GM12878 (cell line): ENCODE measurements around the gene HES7. TPM values are rescaled to one million over a fixed set of nuclear protein-coding genes. Genes with fewer than 3 reads are reported as not detected.

Experiments
- ATAC-seq: fragments of 200-7000 bp; cut with Tn5 transposase; 3 replicates; pipeline ENCODE4 v1.9.1; 2020; ENCODE audit warnings: mild to moderate bottlenecking, moderate library complexity
- BruUV-seq: library from RNA; stranded (reverse); fragments of 400-500 nt; replicated peaks from 2 replicates; lab custom pipeline; 2021; lab: Mats Ljungman, UMichigan
- CTCF ChIA-PET: fragments of 300-600 bp; sonication (Branson Sonifier 250); formaldehyde crosslinking; extraction: SDS; loops from one replicate; lab custom pipeline; 2021; ENCODE audit warnings: inconsistent platforms; lab: Yijun Ruan, JAX
- POLR2A ChIA-PET: fragments of 350-600 bp; formaldehyde crosslinking; extraction: SDS; loops from one replicate; lab custom pipeline; 2021; ENCODE audit warnings: inconsistent platforms; lab: Charles Lee
- RAD21 ChIA-PET: fragments of 300-600 bp; sonication (Branson Sonifier 250); formaldehyde crosslinking; loops from one replicate; lab custom pipeline; 2023; ENCODE audit warnings: antibody characterized with exemption; ENCODE audit not compliant: unreplicated experiment; lab: Charles Lee
- SMC1A ChIA-PET: fragments of 300-600 bp; sonication (Branson Sonifier 250); formaldehyde crosslinking; loops from one replicate; lab custom pipeline; 2023; ENCODE audit not compliant: unreplicated experiment, uncharacterized antibody; lab: Charles Lee
- DNase-seq: peaks from one replicate; pipeline ENCODE4 v3.0.0-alpha.2; 2011; ENCODE audit warnings: low read depth, low spot score
- FAIRE-seq: peaks from 3 replicates; lab custom pipeline; 2011; peaks lifted over from hg19 to GRCh38; lab: Jason Lieb, UNC
- H2AFZ ChIP-seq: 2 replicates; pipeline ENCODE4 v1.6.0; 2011; ENCODE audit warnings: low read depth, low read length, control low read depth; ENCODE audit not compliant: control insufficient read depth
- H3K27ac ChIP-seq: 2 replicates; pipeline ENCODE4 v1.5.1; 2011; ENCODE audit warnings: control low read depth; ENCODE audit not compliant: control insufficient read depth, insufficient read depth
- H3K27me3 ChIP-seq, 2 experiments: replicated peaks in 1 of 2; 2 replicates each; pipeline versions ENCODE4 v1.6.0 to v1.6.1; 2011; ENCODE audit warnings: low read length in 1 of 2; ENCODE audit not compliant: control insufficient read depth in 2 of 2, insufficient read depth in 2 of 2
- H3K36me3 ChIP-seq, 2 experiments: 2 replicates each; pipeline ENCODE4 v1.5.1; 2011; ENCODE audit warnings: low read length in 1 of 2; ENCODE audit not compliant: control insufficient read depth in 2 of 2, insufficient read depth in 2 of 2
- H3K4me1 ChIP-seq: 2 replicates; pipeline ENCODE4 v1.6.1; 2011; ENCODE audit warnings: mild to moderate bottlenecking, low read length, moderate library complexity, mixed read lengths; ENCODE audit not compliant: control insufficient read depth, insufficient read depth
- H3K4me2 ChIP-seq: 2 replicates; pipeline ENCODE4 v1.6.0; 2011; ENCODE audit warnings: control low read depth; ENCODE audit not compliant: control insufficient read depth, insufficient read depth
- H3K4me3 ChIP-seq: fragments of 200-600 bp; sonication (generic); 2 replicates; pipeline ENCODE4 v1.5.1; 2016
- H3K79me2 ChIP-seq: 2 replicates; pipeline ENCODE4 v1.6.0; 2011; ENCODE audit warnings: low read length; ENCODE audit not compliant: control insufficient read depth, insufficient read depth
- H3K9ac ChIP-seq: 2 replicates; pipeline ENCODE4 v1.8.0; 2011; ENCODE audit warnings: low read length, control low read depth, mixed read lengths; ENCODE audit not compliant: control insufficient read depth, insufficient read depth
- H3K9me3 ChIP-seq: replicated peaks from 3 replicates; pipeline ENCODE4 v1.5.1; 2011; ENCODE audit warnings: mild to moderate bottlenecking, low read length; ENCODE audit not compliant: control insufficient read depth, insufficient read depth
- H4K20me1 ChIP-seq: 2 replicates; pipeline ENCODE4 v1.6.0; 2011; ENCODE audit not compliant: control insufficient read depth, insufficient read depth
- BCL11A ChIP-seq: IDR thresholded peaks from 2 replicates; pipeline ENCODE4 v1.6.1; 2011; ENCODE audit warnings: low read depth, low read length
- CBX3 ChIP-seq: fragments of 200-600 bp; sonication (generic); IDR thresholded peaks from 2 replicates; pipeline ENCODE4 v1.6.1; 2016; ENCODE audit warnings: low read depth, borderline replicate concordance
- CHD4 ChIP-seq: fragments of 200-600 bp; sonication (generic); IDR thresholded peaks from 2 replicates; pipeline ENCODE4 v1.6.1; 2016; ENCODE audit warnings: mild to moderate bottlenecking
- ESRRA ChIP-seq: IDR thresholded peaks from 2 replicates; pipeline ENCODE4 v1.6.1; 2012; ENCODE audit warnings: mild to moderate bottlenecking, low read length, improper control_type of control experiment
- MYC ChIP-seq: IDR thresholded peaks from 2 replicates; pipeline ENCODE4 v1.6.1; 2011; ENCODE audit warnings: mild to moderate bottlenecking, low read length, moderate library complexity, inconsistent platforms; ENCODE audit not compliant: insufficient read depth, insufficient replicate concordance, insufficient read length, severe bottlenecking
- NBN ChIP-seq: fragments of 450-650 bp; IDR thresholded peaks from 2 replicates; pipeline ENCODE4 v1.6.1; 2016
- PAX5 ChIP-seq: IDR thresholded peaks from 2 replicates; pipeline ENCODE4 v1.6.1; 2011; ENCODE audit warnings: low read depth, low read length, borderline replicate concordance
- PML ChIP-seq: IDR thresholded peaks from 2 replicates; pipeline ENCODE4 v1.6.1; 2012; ENCODE audit warnings: low read length, inconsistent platforms
- RUNX3 ChIP-seq: IDR thresholded peaks from 2 replicates; pipeline ENCODE4 v1.6.1; 2012; ENCODE audit warnings: low read length, inconsistent platforms
- SREBF2 ChIP-seq: IDR thresholded peaks from 2 replicates; pipeline ENCODE4 v1.6.1; 2012; ENCODE audit warnings: mild to moderate bottlenecking, low read length
- TCF7 ChIP-seq: IDR thresholded peaks from 2 replicates; pipeline ENCODE4 v1.6.1; 2014; ENCODE audit warnings: antibody characterized with exemption, borderline replicate concordance
- WGBS: methylation state at CpG from one replicate; pipeline ENCODE4 v1.1.6; 2016; ENCODE audit warnings: low lambda C conversion rate; ENCODE audit not compliant: insufficient replicate concordance, insufficient coverage; ENCODE audit errors: missing lambda C conversion rate; 5-methylcytosine and 5-hydroxymethylcytosine counted together
- in situ Hi-C: fragments of 300-500 bp; cut with MboI; formaldehyde crosslinking; loops from 9 replicates; pipeline ENCODE4 v1.14.3; 2018; ENCODE audit warnings: mixed read lengths
- intact Hi-C: fragments of 100-400 bp; cut with micrococcal nuclease; formaldehyde crosslinking; loops from one replicate; pipeline ENCODE4 v1.14.2; 2022; ENCODE audit not compliant: unreplicated experiment
- polyA plus RNA-seq, 11 experiments: library from polyadenylated mRNA; depleted of rRNA in 4 of 11; unstranded in 6 of 11; stranded (reverse) in 5 of 11; fragments of >200 nt; fragmentation: Nextera tagmentation in 4 of 11; fragmentation: Illumina TruSeq in 1 of 11; extraction: Ambion mirVana in 4 of 11; extraction: Trizol in 1 of 11; gene quantifications; 1 replicate in 1 of 11; 2 replicates in 10 of 11; pipeline versions ENCODE4 v1.2.1 to v1.2.3, GENCODE V29; 2011 to 2016; ENCODE audit warnings: inconsistent platforms in 2 of 11, missing spikeins in 2 of 11, low read depth in 1 of 11
- total RNA-seq, 4 experiments: library from RNA; depleted of rRNA in 3 of 4; stranded (reverse); fragments of >200 nt in 3 of 4; fragmentation: Illumina TruSeq in 1 of 4; extraction: Trizol in 1 of 4; gene quantifications; 2 replicates each; pipeline versions ENCODE4 v1.2.1 to v1.2.3, GENCODE V29; 2013 to 2021
- TF ChIP-seq, protein P1 (sequence below): fragments of 150-350 bp; IDR thresholded peaks from 2 replicates; pipeline ENCODE4 v1.6.1; 2016; ENCODE audit warnings: low read depth, low read length
- TF ChIP-seq, protein P2 (sequence below): IDR thresholded peaks from 2 replicates; pipeline ENCODE4 v1.6.1; 2011; ENCODE audit warnings: low read depth, mild to moderate bottlenecking, low read length, moderate library complexity, borderline replicate concordance; ENCODE audit errors: extremely low read depth
- TF ChIP-seq, protein P3 (sequence below): fragments of 450-650 bp; IDR thresholded peaks from 2 replicates; pipeline ENCODE4 v1.6.1; 2016; ENCODE audit warnings: mild to moderate bottlenecking, moderate library complexity, borderline replicate concordance

HES7 gene
- total and polyA plus RNA-seq, 10 of the 15 experiments (the other 5 are each of a cell fraction or from before 2014, with no cell fraction given) = 0.07 to 1.3 (median 0.63) TPM; not detected in 4

DNA sequence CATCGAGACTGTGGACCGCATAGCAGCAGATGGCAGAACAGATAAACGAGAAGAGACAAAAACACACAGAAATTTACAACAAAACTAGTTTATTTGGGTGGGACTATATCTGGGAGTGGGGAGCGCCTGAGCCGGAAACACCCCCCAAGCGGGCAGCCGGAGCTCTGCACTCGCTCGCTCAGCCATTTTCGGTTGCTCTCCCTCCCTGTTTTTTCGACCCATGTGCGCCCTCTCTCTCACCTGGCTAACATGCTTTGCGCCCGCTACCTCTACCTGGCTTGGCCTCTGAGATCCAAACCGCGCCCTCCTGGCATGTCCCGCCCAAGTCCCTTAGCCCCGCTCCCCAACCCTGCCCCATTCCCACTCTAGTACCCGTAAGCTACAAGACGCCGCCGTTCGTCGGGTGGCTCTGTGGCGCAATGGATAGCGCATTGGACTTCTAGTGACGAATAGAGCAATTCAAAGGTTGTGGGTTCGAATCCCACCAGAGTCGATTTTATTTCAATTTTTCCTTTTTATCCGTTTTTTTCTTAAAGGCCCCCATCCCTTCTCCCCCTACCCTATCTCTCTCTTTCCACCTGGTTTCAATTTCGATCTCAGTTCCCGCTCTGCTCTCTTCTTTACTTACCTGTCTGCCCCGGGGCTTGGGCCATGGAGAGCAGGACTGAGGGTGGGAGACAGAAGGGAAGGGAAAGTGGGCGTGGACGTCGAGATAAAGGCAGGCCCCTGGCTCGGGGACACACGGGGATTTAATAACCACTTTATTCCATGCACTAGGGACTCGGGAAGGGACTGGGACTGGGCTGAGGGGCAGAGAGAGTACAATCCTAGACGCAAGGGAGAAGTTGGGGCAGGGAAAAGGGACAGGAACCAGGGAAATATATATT is 3.1 kb downstream of the HES7 start:
- Histone ChIP-seq H3K4me2 (peak overlapping the region; percentile 94), H2AFZ (peak overlapping the region; percentile 39; the same call in 1 of the 2 replicates), H3K9ac (peak overlapping the region; percentile 51), H4K20me1 (no peaks in the 10 kb centered on the region), H3K27me3 (peaks cover 5 to 11% of the 10 kb centered on the region in 2 experiments), H3K36me3 (no peaks in the 10 kb centered on the region), H3K27ac (peak overlapping the region; percentile 64), H3K9me3 (no peaks in the 10 kb centered on the region), H3K79me2 (no peaks in the 10 kb centered on the region), H3K4me3 (peak overlapping the region; percentile 69), H3K4me1 (peaks cover 39% of the 10 kb centered on the region)
- BruUV-seq = no TSS peak
- ATAC-seq (peak; percentile 8), DNase-seq (peak; percentile 63), FAIRE-seq (no peak)
- ChIA-PET SMC1A (interaction anchor here (0.6 to 3.7 kb wide), 17 partner anchors 9 to 242 kb away, joined by 3 to 28 read pairs (median 7); partner anchors contain the start of genes KCNAB3 and RANGRF), CTCF (interaction anchor here (0.6 to 7.4 kb wide), 20 partner anchors 11 to 180 kb away, joined by 3 to 116 read pairs (median 16); partner anchors contain the start of genes BORCS6, SLC25A35 and TMEM107), POLR2A (interaction anchor here (0.6 to 3.1 kb wide), 12 partner anchors 11 to 101 kb away, joined by 3 to 28 read pairs (median 8); partner anchors contain the start of genes AURKB and PER1), RAD21 (interaction anchor here (0.7 to 3.3 kb wide), 20 partner anchors 18 to 404 kb away, joined by 3 to 40 read pairs (median 6); partner anchors contain the start of genes AURKB, BORCS6, CTC1 and PER1)
- under 1% methylated on average over 40 of the region's 40 CpGs for WGBS
- intact Hi-C loops (loop anchor here (1.0 to 5.0 kb wide), 5 partner anchors 18 to 177 kb away; partner anchors contain the start of genes CTC1 and SLC25A35), in situ Hi-C loops (no loop called here)
- TF ChIP-seq NBN (peak; percentile 55; the same call in 1 of the 2 replicates), TCF7 (no peak), SREBF2 (peak; percentile 87), MYC (no peak), BCL11A (no peak), ESRRA (no peak), PML (no peak), RUNX3 (peak; percentile 36; the same call in 1 of the 2 replicates), CHD4 (no peak), PAX5 (no peak; the same call in 1 of the 2 replicates), CBX3 (no peak)
- TF ChIP-seq, protein P1, sequence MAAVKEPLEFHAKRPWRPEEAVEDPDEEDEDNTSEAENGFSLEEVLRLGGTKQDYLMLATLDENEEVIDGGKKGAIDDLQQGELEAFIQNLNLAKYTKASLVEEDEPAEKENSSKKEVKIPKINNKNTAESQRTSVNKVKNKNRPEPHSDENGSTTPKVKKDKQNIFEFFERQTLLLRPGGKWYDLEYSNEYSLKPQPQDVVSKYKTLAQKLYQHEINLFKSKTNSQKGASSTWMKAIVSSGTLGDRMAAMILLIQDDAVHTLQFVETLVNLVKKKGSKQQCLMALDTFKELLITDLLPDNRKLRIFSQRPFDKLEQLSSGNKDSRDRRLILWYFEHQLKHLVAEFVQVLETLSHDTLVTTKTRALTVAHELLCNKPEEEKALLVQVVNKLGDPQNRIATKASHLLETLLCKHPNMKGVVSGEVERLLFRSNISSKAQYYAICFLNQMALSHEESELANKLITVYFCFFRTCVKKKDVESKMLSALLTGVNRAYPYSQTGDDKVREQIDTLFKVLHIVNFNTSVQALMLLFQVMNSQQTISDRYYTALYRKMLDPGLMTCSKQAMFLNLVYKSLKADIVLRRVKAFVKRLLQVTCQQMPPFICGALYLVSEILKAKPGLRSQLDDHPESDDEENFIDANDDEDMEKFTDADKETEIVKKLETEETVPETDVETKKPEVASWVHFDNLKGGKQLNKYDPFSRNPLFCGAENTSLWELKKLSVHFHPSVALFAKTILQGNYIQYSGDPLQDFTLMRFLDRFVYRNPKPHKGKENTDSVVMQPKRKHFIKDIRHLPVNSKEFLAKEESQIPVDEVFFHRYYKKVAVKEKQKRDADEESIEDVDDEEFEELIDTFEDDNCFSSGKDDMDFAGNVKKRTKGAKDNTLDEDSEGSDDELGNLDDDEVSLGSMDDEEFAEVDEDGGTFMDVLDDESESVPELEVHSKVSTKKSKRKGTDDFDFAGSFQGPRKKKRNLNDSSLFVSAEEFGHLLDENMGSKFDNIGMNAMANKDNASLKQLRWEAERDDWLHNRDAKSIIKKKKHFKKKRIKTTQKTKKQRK = no peak
- TF ChIP-seq, protein P2, sequence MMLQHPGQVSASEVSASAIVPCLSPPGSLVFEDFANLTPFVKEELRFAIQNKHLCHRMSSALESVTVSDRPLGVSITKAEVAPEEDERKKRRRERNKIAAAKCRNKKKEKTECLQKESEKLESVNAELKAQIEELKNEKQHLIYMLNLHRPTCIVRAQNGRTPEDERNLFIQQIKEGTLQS = no peak
- TF ChIP-seq, protein P3, sequence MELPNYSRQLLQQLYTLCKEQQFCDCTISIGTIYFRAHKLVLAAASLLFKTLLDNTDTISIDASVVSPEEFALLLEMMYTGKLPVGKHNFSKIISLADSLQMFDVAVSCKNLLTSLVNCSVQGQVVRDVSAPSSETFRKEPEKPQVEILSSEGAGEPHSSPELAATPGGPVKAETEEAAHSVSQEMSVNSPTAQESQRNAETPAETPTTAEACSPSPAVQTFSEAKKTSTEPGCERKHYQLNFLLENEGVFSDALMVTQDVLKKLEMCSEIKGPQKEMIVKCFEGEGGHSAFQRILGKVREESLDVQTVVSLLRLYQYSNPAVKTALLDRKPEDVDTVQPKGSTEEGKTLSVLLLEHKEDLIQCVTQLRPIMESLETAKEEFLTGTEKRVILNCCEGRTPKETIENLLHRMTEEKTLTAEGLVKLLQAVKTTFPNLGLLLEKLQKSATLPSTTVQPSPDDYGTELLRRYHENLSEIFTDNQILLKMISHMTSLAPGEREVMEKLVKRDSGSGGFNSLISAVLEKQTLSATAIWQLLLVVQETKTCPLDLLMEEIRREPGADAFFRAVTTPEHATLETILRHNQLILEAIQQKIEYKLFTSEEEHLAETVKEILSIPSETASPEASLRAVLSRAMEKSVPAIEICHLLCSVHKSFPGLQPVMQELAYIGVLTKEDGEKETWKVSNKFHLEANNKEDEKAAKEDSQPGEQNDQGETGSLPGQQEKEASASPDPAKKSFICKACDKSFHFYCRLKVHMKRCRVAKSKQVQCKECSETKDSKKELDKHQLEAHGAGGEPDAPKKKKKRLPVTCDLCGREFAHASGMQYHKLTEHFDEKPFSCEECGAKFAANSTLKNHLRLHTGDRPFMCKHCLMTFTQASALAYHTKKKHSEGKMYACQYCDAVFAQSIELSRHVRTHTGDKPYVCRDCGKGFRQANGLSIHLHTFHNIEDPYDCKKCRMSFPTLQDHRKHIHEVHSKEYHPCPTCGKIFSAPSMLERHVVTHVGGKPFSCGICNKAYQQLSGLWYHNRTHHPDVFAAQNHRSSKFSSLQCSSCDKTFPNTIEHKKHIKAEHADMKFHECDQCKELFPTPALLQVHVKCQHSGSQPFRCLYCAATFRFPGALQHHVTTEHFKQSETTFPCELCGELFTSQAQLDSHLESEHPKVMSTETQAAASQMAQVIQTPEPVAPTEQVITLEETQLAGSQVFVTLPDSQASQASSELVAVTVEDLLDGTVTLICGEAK = no peak; the same call in 1 of the 2 replicates
